Ovary (tissue), 3 donors: ENCODE data around the gene KCNJ5.

Source experiments
- CTCF ChIP-seq, 3 donors: fragments of 450-650 bp in 2 of 3; fragments of 200-600 bp in 1 of 3; IDR thresholded peaks; one replicate each; pipeline versions ENCODE4 v1.5.1 to v1.8.0; 2016 to 2022; ENCODE audit warnings: antibody characterized with exemption in 3 of 3, mild to moderate bottlenecking in 1 of 3
- EP300 ChIP-seq: sonication (generic); formaldehyde crosslinking; IDR thresholded peaks from one replicate; pipeline ENCODE4 v1.6.1; 2017; ENCODE audit warnings: antibody characterized with exemption
- donor health status: DM: no; HTN: no; CAD: no.

GRCh38 chr11:128917144-128917724 is 26.1 kb downstream of the KCNJ5 start:
- TF ChIP-seq CTCF (IDR thresholded peaks at IDR 0.05), result no peak
- no peak for TF ChIP-seq EP300
